HG02678 (cell line): Measurements from ENCODE around the gene LIF.
"Not testable (repeated sequence)": the region's sequence is repeated elsewhere in the genome, so short reads cannot be mapped to it uniquely, and the experiment has no call there.

Source experiments
- ATAC-seq: cut with Tn5 transposase; IDR thresholded peaks from one replicate; pipeline ENCODE4 v1.9.1; 2021; ENCODE audit warnings: mild to moderate bottlenecking, moderate library complexity; ENCODE audit not compliant: unreplicated experiment

LIF gene

DNA sequence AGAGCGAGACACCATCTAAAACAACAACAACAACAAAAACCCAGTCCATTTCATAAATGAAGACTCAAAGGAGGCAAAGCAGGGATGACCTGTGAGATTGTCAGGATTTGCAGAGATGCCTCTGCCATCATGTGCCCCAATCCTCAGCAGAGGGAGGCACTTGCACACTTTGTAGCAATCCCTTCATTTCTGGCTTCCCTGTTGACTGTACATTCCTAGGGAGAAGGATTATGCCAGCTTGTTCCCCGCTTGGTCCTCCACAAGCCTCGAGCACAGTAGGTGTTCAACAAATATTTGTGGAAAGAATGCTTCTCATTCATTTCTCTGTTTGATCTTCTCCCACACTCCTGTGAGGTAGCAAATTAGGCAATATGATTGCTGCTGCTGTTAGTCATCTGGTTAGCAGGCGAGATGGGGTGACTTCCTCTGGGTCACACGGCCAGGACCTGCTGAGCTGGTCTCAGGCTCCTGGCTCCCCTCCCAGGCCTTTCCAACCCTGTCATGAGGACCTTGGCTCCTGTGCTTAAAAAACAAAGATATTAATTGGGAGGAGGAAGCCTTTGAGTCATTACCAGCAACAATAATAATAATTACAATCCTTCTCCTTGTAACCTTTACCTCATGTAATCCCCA lies 34.1 kb downstream of the LIF start:
- no peak for ATAC-seq

DNA sequence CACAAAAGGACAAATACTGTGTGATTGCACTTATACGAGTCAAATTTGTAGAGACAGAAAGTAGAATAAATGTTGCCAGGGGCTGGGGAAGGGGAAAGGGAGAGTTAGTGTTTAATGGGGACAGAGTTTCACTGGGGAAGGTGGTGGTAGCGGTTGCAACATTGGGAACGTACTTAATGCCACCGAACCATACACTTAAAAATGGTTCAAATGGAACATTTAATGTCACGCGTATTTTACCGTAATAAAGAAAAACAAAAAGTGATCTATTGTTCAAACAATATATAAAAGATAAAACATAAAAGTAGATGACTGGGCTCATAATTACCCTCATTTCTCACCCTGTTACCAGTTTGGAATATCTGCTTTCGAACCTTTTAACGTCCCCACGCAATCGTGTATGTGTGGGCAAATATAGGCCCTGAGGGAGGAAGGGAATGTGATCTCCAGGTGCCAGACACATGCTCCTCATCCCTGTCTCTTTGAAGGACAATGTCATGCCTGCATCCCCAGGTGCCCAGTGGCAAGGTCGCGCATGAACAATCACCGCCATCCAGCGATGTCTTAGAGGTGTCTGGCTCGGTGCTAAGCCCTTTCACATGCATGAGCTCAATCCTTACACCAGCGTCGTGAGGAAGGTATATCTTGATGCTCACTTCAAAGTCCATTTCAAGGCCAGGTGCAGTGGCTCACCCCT lies 35.3 kb downstream of the LIF start:
- ATAC-seq, result no peak

DNA sequence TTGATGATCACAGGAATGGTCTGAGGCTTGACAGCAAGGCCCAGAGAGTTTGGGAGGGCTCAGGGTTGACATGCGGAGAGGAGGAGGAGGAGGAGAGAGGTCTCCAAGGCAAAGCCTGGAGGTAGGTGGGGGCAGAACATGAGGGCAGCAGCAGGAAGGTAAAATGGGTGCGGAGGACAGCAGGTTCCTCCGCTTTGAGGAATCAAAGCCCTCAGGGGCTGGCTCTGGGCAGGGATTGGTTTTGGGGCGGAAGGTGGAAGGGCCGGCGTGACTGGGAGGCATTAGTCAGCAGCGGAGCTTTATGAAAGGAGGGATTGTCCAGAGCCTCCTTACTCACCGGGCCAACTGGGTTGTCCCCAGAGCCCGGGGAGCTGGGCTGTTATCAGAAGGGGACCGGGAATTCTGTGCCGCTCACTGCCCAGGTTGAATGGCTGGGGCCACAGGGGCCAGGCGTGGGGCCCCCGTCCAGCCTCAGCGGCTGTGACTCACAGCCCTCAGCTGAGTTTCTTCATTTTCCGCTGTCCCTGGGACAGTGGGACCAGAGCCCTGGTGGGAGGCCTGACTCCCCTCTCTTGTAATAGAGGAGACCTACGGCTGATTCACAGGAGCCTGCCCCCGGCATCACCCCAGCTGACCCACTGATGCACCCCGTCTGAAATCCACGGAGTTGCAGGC lies 36.2 kb downstream of the LIF start:
- ATAC-seq, result no peak

DNA sequence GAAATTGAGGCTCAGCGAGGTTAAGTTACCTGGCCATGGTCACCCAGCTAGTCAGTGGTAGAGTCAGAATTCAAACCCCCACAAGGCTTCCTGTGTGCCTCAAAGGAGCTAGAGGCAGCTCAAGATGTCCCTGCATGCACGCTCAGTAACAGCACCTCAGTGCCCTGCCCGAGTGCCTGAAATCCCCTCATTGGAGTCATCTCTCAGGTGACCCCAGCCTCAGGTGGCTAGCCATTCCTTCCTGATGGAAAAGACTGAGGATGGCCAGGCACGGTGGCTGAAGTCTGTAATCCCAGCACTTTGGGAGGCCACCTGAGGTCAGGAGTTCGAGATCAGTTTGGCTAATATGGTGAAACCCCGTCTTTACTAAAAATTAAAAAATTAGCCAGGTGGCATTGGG lies 36.9 kb downstream of the LIF start:
- ATAC-seq, result no peak

DNA sequence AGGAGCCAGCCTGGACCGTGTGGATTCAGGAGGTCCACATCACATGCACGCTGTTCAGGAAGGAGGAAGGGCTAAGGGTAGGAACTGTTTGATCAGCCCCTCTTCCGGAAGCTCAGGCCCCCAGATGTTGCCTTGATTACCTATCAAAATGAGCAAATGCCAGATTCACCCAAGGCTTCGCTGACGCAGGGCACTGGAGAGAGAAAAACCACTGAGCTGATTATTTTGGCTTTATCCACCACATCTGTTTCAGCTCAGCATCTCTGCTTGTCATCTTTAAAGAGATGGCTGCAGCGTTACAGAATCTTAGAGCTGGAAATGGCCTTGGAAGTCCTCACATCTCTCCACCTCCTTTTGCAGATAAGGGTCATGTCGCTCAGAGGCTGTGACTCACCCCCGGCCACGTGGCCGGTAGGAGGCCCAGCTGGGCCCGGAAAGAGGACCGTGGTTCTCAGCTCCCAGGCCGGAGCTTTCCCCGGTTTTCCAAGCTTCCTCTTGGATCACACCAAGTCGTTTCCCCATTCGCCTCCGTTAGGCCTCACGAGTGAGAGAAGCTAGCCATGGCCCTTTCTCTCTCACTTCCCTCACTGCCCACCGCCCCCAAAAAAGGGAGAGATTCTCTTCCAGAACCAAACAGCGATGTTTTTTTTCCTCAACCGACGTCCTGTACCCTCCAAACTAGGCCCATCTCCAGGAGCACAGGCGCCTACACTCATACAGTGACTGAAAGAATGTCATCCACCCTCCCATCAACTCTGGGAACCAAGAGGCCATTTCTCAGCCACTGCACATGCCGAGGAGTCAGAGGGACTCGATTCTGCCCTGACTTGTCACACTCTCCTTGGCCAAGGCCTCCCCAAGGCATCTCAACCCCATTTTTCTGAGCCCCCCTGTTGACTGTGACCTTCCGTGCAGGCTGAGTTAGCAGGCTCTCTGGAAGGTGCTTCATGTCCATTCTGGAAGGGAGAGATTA lies 37.6 kb downstream of the LIF start:
- ATAC-seq, result no peak

DNA sequence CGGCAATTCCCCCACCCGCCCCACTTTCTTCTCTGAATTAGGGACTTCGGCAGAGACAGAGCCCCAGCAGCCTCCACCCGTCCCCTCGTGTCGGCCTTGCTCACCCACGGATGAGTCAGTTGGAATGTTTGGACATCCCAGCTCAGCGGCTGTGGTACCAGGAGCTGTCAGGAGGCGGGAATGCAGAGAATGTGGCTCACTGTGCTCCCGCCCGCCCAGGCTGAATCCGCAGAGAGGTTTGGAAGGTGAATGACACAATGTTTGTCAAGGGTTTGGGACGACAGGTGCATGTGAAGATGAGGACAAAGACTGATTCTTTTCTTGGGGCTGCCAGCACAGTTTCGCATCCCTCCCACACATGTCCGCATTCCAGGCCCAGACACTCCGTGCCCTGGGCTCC lies 39.6 kb downstream of the LIF start:
- ATAC-seq, result no peak

DNA sequence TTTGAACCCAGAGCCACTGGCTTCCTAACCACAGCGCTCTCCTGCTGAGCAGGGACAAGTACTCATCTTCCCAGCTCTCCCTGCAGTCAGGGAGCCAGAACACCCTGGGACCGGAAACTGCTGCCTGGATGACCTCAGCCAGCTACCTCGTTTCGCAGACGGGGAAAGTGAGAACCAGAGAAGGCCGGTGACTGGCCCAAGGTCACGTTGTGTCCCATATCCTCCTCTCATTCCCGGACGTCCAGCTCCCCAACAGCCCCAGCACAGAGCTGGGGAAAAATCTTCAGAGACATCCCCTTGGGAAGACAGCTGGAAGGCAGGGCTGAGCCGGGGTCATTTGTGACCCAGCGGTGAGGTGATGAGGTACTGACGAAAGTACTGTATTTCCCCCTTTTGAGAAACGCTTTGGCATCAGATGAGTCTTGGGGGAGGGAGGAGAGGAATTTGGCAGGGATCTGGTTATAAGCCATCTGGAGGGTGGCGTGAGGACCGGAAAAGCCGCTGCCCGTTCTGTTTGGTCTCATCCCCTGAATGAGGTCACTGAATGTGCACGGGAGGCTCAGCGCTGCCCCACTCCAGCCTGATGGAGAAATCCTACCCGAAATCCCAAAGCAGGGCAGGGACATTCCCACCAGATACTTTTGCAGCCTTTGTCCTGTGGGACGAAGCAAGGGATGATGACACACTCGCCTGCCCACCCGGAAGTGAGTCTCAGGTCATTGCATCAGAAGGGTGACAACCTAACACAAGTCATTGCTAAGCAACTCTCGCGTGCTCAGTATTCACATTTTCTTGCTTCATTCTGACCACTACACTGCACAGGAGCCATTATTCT lies 41.1 kb downstream of the LIF start:
- no peak for ATAC-seq

DNA sequence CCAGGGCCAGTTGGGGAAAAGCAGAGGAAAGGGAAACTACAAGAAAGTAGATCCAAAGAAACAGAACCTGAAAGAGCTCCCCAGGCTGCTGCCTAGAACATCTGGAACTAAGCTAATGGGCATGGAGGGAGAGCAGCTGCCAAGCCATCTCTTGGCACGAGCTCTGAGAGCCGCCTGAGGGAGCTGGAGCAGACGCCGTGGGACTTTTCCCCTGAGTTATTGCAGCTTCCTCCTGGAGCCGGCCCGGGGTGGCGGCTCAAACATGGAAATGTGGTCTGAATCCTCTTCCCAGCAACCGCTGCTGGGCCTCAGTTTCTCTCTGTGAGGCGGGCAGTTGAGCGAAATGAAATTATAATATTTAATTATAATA lies 41.8 kb downstream of the LIF start:
- ATAC-seq, result no peak

DNA sequence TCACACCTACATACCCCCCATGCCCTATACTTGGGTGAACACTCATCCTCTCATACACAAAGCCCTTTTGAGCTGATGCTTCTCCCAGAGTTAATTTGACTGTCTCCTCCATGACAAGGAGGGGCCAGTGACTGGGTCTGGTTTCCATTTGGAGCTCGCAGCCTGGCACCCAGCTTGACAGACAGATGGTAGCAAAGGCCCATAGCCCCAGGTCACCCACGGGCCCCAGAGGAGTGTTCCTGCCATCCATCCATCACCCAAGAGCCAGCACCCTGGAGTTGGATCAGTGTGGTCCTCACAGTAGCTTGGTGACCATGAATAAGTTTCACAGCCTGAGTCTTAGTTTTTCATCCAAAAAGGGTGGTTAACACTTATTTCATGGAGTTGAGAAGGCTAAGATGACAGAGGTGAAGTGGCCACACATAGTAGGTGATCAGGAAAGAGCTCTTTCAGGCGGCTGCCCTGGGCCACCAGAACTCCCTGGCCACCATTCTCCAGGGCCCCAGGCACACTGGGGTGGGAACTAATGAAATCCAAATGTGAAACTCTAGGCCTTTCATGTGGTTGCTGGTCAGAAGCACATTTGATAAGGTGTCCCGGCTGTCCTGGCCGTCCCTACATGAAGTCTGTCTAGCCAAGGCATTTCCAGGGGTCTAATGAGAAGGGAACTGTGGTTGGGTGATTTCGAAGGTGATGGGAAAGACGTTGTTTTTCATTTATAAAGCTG lies 42.4 kb downstream of the LIF start:
- ATAC-seq, result no peak

DNA sequence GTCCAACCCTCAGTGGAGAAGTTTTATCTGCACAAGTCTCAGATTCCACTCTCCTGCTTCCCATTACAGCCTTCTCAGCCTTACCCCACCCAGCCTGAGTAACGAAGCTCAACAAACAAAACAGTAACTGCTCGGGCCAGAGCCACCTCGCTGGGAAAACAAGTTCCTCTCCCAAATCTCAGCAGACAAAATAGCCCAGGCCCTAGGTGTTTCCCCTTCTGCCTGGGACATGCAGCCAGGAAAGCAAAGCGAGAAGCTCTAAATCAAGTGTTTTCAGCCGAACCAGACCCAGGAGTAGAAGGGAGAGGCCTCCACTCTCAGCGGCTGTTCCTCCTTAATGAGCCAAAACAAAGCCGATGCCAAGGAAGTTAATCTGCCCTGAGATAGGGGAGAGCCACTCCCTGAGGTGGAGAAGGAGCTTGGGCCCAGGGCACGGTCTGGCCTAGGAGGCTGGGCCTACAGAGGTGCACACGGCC lies 44.0 kb downstream of the LIF start:
- ATAC-seq, result no peak

DNA sequence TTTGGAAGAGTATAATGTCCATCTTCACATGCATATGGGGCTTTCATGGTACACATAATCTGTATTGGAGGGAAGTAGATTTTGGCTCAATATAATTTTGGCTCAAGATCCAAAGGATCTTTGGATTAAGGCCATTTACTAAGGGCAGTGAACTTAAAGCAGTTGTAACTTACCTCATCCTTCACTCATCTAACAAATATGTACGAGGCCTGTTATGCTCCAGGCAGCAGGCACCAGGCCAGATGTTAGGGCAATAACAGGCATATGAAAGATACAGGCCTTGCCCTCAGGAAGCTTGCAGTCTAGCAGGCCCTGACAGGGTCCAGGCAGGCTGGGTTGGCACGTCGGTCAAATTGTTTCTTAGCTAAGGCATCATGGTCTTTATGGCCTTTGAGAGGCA lies 44.6 kb downstream of the LIF start:
- no peak for ATAC-seq

DNA sequence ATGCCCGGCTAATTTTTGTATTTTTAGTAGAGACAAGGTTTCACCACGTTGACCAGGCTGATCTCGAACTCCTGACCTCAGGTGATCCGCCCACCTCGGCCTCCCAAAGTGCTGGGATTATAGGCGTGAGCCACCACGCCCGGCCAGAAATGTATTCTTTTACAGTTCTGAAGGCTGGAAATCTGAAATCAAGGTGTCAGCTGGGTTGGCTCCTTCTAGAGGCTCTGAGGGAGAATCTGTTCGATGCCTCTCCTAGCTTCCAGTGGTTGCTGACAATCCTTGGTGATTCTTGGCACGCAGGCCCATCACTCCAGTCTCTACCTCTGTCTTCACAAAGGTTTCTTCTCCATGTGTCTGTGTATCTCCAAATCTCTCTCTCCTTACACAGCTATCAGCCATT lies 45.7 kb downstream of the LIF start:
- not testable (repeated sequence) for ATAC-seq

DNA sequence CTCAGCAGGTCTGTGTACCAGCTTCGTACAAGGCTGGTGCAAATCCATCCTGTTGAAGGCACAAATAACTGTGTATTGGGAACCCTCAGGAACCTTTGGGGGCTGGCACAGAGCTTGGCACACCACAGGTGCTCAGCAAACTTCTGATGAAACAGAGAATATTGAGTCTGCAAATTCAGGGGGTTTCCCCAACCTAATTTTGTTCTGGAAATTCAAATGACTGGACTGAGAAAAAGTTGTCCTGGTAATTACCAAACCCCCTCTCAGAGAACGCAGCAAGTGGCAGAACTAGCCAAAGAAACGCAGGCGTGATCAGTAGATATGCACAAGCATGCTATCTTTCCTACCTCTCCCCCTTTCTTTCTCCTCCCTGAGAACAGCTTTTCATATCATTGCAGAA lies 47.6 kb downstream of the LIF start:
- no peak for ATAC-seq

DNA sequence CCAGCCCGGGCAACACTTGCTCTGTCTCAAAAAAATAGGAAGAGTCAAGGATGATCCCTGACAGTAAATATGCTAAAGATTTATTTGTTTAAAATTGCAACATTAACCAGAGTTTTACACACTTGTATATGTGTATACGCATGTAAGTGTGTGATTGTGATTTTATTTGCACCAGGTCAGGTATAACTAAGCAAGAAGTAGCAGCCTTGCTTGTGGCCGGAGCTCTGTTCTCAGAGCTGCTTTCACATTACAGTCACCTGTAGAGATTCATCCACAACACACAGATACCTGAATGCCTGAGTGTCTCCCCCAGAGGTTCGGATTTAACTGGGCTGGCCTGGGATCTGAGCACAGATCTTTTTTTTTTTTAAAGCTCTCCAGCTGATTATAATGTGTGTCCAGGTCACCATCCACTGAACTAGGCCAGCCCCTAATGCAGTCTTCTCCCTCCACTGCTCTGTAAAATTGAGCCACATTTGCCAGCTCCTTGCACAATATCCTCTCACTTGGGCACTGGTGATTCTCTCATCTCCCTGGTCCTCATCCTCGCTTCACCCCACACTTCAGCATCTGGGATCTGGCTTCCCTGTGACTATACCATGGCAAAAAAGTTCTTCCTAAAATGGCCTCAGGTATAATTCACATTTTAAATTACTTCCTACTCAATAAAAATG lies 48.3 kb downstream of the LIF start:
- no peak for ATAC-seq

DNA sequence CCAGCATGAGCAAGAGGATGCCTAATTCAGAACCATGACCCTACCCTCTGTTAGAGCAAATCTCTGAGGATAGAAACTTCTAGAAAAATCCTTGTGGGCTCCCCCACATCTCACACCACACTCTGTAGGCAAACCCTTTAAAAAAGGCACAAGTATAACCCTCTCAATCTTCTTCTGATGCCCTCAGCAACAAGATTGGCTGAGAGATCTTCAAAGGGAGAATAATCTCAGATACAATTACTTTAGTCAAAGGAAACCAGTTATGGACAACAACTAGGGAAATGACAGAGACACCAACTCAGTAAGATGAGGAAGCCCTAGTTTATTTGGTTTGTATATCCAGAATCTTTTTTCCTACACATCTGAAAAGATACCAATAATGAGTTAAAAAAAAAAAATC lies 49.2 kb downstream of the LIF start:
- ATAC-seq, result no peak

DNA sequence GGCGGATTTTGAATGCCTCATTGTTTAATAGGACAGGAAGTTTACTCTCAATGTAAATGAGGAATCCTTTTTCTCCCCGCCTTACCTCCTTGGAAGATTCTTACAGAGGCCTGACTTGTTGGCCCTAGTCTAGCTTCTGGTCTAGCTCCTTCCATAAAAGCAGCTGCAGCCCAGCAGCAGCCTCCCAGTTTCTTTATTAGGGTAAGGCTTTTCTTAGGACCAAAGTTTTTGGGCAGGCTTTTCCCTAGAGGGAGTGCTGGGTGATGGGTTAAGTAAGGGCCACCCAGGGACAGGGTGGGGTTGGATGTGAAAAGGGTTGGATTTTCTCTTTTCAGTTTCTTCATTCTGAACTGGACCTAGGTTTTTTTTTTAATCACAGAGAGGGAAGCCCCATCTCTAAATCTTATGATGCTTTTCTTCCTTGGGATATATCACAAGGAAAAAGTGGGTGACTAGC lies 49.7 kb downstream of the LIF start:
- ATAC-seq, result no peak

DNA sequence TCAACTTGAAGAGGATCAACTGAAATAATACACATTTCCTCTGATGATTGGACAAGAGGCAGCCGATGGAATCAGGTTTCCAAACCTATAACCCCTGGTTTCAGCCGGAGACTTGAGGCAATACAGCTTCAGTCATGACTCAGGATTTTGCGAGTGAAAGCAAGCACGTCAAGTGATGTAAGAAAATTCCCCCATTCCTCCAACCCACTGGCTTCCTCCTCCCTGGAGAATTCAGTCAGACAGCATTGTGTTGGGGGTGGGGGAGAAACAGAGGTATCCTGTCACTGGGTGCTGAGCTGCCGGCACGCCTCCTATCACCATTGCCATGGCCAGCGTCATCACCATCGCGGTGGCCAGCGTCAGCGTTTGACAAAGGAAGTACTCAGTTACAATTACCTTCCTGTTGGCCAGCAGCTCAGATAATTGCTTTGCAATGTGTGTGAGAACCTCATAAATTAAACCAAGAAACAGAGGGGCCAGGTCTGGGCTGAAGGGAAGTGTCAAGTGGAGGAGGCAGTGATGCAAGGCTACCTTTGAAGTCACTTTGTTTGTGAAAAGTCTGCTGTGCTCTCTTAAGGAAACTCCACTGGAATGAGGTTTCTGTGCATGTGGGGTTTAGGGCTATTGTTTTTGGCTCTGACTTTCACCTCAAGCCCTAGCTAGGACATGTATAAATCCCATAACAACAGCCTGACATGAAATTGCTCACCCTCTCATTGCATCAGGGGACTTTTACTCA lies 50.2 kb downstream of the LIF start:
- ATAC-seq, result no peak
